ENCODE data around the gene AHSG. TPM values are rescaled to one million over a fixed set of nuclear protein-coding genes. Genes with fewer than 3 reads are reported as not detected.

The AHSG gene
- total and polyA plus RNA-seq, 3 donors from 2014 or later: 0.81 to 1.6 (median 1.5) TPM

DNA sequence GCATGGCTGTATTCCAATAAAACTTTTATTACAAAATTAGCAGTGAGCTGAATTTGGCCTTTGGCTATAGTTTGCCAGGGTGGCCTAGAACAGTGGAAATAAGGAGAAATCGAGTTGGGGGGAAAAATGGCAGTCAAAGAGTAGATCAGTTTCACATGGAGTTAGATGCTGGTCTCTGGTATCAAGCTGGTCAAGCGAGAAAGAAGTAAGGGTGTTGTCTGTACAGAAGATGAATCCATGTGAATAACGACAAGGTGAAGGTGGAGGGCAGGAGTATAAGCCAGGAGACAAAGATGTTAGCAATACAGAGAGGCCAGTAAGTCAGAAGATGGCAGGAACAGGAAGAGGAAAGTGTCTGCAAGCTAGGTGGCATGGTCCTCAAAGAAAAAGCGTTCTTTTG is 11.7 kb downstream of the AHSG start:
- no peaks in the 10 kb centered on the region for H3K27me3 ChIP-seq
- 85 to 88% methylated on average over 4 of the region's 4 CpGs for WGBS, 2 donors
- no peak overlapping the region for H3K4me3 ChIP-seq
- TF ChIP-seq POLR2A (IDR thresholded peaks at IDR 0.05): no peak
- H3K9me3 ChIP-seq: no peaks in the 10 kb centered on the region
- no peaks in the 10 kb centered on the region for H3K4me1 ChIP-seq
- no peak for DNase-seq
- H3K27ac ChIP-seq: no peak overlapping the region
- intact Hi-C loops (cut with DNase I; ENCODE audit: low total_unique reads): no loop called here
- no peaks in the 10 kb centered on the region for H3K36me3 ChIP-seq (ENCODE audit: low read depth, missing control alignments)

GRCh38 chr3:186625600-186626042 is 12.8 kb downstream of the AHSG start:
- no peak for TF ChIP-seq POLR2A (IDR thresholded peaks at IDR 0.05)
- TF ChIP-seq CTCF (IDR thresholded peaks at IDR 0.05): no peak

GRCh38 chr3:186626254-186626847 is 13.5 kb downstream of the AHSG start:
- H3K27me3 ChIP-seq: no peaks in the 10 kb centered on the region
- WGBS, 2 donors: 74 to 75% methylated on average over 7 of the region's 7 CpGs
- intact Hi-C loops (cut with DNase I; ENCODE audit: low total_unique reads): no loop called here

More at GRCh38 chr3:186625600-186626042, 12.8 kb downstream of the AHSG start:
- 58 to 69% methylated on average over 4 of the region's 4 CpGs for WGBS, 2 donors
- no peaks in the 10 kb centered on the region for H3K27me3 ChIP-seq
- intact Hi-C loops (cut with DNase I; ENCODE audit: low total_unique reads): no loop called here
- no peaks in the 10 kb centered on the region for H3K36me3 ChIP-seq (ENCODE audit: low read depth, missing control alignments)
- no peak for DNase-seq
- no peaks in the 10 kb centered on the region for H3K9me3 ChIP-seq
- H3K4me3 ChIP-seq: no peak overlapping the region
- no peaks in the 10 kb centered on the region for H3K4me1 ChIP-seq
- H3K27ac ChIP-seq: no peak overlapping the region

DNA sequence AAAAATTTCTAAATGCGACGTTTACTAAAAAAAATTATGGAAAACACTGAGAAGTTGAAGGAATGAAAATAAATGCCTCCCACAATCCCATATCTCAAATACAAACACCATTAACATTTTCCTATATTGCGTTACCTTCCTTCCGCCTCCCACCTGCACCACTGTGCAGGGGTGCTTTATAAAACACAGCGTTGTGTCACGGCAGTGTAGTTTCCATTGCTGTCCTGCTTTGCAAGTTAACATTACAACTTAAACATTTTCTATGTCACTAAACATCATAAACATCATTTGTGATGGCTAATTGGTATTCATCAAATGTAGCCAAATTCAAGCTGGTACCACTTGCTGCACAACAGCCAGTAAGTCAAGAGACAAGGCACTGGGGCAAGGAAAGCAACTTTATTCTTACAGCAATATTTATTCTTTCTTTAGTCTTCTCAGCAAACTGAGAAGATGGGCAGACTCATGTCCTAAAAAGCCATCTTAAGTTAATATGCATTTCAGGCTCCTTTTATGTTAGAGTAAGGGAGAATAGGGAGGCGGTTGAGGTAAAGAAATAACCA is 15.1 kb downstream of the AHSG start:
- Histone ChIP-seq H3K27ac (no peak overlapping the region), H3K4me3 (no peak overlapping the region), H3K4me1 (no peaks in the 10 kb centered on the region), H3K27me3 (no peaks in the 10 kb centered on the region), H3K36me3 (ENCODE audit: low read depth, missing control alignments) (no peaks in the 10 kb centered on the region), H3K9me3 (no peaks in the 10 kb centered on the region)
- WGBS, 2 donors: 82 to 86% methylated on average over 7 of the region's 7 CpGs
- intact Hi-C loops (cut with DNase I; ENCODE audit: low total_unique reads): no loop called here
- TF ChIP-seq CTCF (IDR thresholded peaks at IDR 0.05) (no peak), POLR2A (IDR thresholded peaks at IDR 0.05) (no peak)
- DNase-seq: no peak

More at GRCh38 chr3:186626254-186626847, 13.5 kb downstream of the AHSG start:
- H3K4me1 ChIP-seq: no peaks in the 10 kb centered on the region
- no peak for DNase-seq
- no peak overlapping the region for H3K27ac ChIP-seq
- H3K9me3 ChIP-seq: no peaks in the 10 kb centered on the region
- H3K4me3 ChIP-seq: no peak overlapping the region
- no peaks in the 10 kb centered on the region for H3K36me3 ChIP-seq (ENCODE audit: low read depth, missing control alignments)
- TF ChIP-seq POLR2A (IDR thresholded peaks at IDR 0.05) (no peak), CTCF (IDR thresholded peaks at IDR 0.05) (no peak)

- Histone ChIP-seq H3K27me3 (no peaks in the 10 kb centered on the region), H3K4me1 (no peaks in the 10 kb centered on the region), H3K4me3 (no peak overlapping the region), H3K27ac (no peak overlapping the region), H3K36me3 (ENCODE audit: low read depth, missing control alignments) (no peaks in the 10 kb centered on the region), H3K9me3 (no peaks in the 10 kb centered on the region)
- intact Hi-C loops (cut with DNase I; ENCODE audit: low total_unique reads): no loop called here
- DNase-seq: no peak
- WGBS, 2 donors: 80 to 85% methylated on average over 7 of the region's 7 CpGs
- TF ChIP-seq POLR2A (IDR thresholded peaks at IDR 0.05): no peak
- TF ChIP-seq CTCF (IDR thresholded peaks at IDR 0.05): no peak
Observed at GRCh38 chr3:186628756-186629155, 15.9 kb downstream of the AHSG start.
